ENCODE measurements around the gene CHML.

DNA sequence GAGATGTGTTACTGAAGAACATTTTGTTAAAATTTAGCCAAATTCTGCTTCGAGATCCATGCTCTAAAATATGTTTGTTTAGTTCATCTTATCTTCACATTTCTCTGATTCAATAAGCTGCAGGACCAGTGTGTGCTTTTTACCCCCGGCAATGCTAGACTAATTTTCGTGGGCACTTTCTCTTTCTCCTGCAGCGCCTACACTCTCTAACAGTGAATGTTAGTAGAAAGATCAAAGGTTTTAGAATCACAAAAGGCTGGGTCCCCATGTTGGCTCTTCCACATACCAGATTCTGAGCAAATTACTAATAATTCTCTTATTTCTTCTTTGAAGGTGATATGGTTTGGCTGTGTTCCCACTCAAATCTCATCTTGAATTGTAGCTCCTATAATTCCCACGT, 8.5 kb downstream of the CHML start:
- no peak for TF ChIP-seq SIN3A (IDR thresholded peaks at IDR 0.05; ENCODE audit: borderline replicate concordance, insufficient read depth, low read length)
- TF ChIP-seq, protein P1, sequence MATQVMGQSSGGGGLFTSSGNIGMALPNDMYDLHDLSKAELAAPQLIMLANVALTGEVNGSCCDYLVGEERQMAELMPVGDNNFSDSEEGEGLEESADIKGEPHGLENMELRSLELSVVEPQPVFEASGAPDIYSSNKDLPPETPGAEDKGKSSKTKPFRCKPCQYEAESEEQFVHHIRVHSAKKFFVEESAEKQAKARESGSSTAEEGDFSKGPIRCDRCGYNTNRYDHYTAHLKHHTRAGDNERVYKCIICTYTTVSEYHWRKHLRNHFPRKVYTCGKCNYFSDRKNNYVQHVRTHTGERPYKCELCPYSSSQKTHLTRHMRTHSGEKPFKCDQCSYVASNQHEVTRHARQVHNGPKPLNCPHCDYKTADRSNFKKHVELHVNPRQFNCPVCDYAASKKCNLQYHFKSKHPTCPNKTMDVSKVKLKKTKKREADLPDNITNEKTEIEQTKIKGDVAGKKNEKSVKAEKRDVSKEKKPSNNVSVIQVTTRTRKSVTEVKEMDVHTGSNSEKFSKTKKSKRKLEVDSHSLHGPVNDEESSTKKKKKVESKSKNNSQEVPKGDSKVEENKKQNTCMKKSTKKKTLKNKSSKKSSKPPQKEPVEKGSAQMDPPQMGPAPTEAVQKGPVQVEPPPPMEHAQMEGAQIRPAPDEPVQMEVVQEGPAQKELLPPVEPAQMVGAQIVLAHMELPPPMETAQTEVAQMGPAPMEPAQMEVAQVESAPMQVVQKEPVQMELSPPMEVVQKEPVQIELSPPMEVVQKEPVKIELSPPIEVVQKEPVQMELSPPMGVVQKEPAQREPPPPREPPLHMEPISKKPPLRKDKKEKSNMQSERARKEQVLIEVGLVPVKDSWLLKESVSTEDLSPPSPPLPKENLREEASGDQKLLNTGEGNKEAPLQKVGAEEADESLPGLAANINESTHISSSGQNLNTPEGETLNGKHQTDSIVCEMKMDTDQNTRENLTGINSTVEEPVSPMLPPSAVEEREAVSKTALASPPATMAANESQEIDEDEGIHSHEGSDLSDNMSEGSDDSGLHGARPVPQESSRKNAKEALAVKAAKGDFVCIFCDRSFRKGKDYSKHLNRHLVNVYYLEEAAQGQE (IDR thresholded peaks at IDR 0.05; ENCODE audit: insufficient read depth in 1 of 2, low read depth in 2 of 2, low read length in 2 of 2), result no peak
